Testis (tissue), 2 donors: ENCODE results near the gene CLIC4.
"Not testable (repeated sequence)": the region's sequence is repeated elsewhere in the genome, so short reads cannot be mapped to it uniquely, and the experiment has no call there.

Experiments
- CTCF ChIP-seq, 3 experiments: fragments of 450-650 bp in 2 of 3; fragments of 200-600 bp in 1 of 3; sonication (generic) in 1 of 3; IDR thresholded peaks; one replicate each; pipeline ENCODE4 v1.5.1; 2016 to 2019; ENCODE audit warnings: antibody characterized with exemption in 3 of 3, mild to moderate bottlenecking in 2 of 3, moderate library complexity in 1 of 3
- POLR2A ChIP-seq: fragments of 450-650 bp; IDR thresholded peaks from one replicate; pipeline ENCODE4 v1.6.1; 2017; ENCODE audit warnings: antibody characterized with exemption, mild to moderate bottlenecking, moderate library complexity

GRCh38 chr1:24823486-24823885 is 78.2 kb downstream of the CLIC4 start:
- TF ChIP-seq POLR2A; CTCF (IDR thresholded peaks at IDR 0.05): not testable (repeated sequence)
